Stimulated activated naive CD8-positive, alpha-beta T cell treated with anti-CD3 and anti-CD28 coated beads, Interleukin-15, Interleukin-2, amounts not matched to agents 100 U/mL and 50 U/mL, for 24 hours (primary cell): ENCODE results near the gene ALPG.
A peak's percentile ranks its signal among the peaks of the same experiment; 100 is the strongest.

Experiments used
- ATAC-seq: fragments of 150-1000 bp; cut with Tn5 transposase; one replicate; pipeline ENCODE4 v1.10.0; 2021
- DNase-seq: peaks from one replicate; pipeline ENCODE4 v3.0.0; 2021

Gene ALPG

GRCh38 chr2:232458051-232458660 lies 51.5 kb downstream of the ALPG start:
- no peak for ATAC-seq
- DNase-seq, result no peak

- ATAC-seq, result no peak
- peak; percentile 1 for DNase-seq
Measured at GRCh38 chr2:232458661-232459418, 52.2 kb downstream of the ALPG start.

DNA sequence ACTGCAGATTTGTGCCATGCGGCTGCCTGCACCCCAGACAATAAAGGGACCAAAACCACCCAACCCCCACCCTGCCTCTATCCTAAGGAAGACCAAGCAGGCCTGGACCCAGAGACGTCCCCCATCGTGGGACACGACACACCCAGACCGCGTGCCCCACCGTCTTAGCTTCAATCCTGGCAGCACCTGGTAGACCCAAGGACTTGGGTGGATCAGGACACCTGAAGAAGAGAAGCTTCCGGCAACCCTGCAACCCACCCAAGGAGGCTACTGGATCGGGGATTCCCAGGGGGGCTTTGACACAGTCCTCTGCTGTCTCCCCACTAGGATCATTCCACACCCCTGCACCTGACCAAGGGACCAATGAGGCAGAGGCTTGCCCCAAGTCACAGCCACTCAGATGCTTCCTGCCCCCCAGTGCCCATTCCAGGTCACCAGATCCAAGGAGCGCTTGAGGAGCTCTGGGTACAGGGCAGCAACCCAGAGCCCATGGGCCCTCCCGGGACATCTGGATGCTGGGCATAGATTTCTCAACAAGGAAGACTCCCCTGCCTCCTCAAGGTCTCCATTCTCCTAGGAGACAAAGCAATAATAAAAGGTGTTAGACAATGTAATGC lies 52.9 kb downstream of the ALPG start:
- ATAC-seq (no peak), DNase-seq (peak; percentile 1)

DNA sequence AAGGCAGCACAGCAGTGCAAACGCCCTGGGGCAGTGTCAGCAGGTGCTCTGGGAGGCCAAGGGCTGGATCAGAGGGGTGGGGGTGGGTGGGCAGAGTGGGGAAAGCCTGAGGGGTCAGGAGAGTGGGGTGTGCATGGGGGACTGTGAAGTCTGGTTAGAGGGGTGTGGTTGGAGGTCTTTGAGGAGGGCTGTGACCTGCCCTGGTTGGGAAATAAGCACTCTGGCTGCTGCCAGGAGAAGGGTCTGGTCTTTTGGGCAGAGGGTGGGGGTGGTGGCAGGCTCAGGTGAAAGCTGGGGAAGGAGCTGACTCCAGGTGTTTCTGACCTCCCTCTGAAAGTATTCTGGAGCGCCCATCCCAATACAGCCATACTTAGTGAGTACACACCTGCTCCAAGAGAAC lies 53.5 kb downstream of the ALPG start:
- no peak for ATAC-seq
- DNase-seq, result peak; percentile 1
